Activated CD4-positive, CD25-positive, alpha-beta regulatory T cell treated with anti-CD3 and anti-CD28 coated beads, Interleukin-2, amount 50 U/mL, for 72 hours (primary cell): ENCODE data around the gene DAPL1.
"Not testable (repeated sequence)": the region's sequence is repeated elsewhere in the genome, so short reads cannot be mapped to it uniquely, and the experiment has no call there.

Source experiments
- DNase-seq: peaks from one replicate; pipeline ENCODE4 v3.0.0; 2021

The DAPL1 gene

GRCh38 chr2:158825021-158825420 lies 29.9 kb downstream of the DAPL1 start:
- DNase-seq, result no peak

- DNase-seq, result no peak
These were observed 31.8 kb downstream of the DAPL1 start for GRCh38 chr2:158826965-158827364.

GRCh38 chr2:158828378-158829164 lies 33.5 kb downstream of the DAPL1 start:
- no peak for DNase-seq

- DNase-seq, result no peak
These were observed 34.0 kb downstream of the DAPL1 start for GRCh38 chr2:158829167-158829566.

GRCh38 chr2:158830201-158830600 lies 35.1 kb downstream of the DAPL1 start:
- DNase-seq, result no peak

- DNase-seq, result no peak
These were observed 40.3 kb downstream of the DAPL1 start for GRCh38 chr2:158835431-158835830.

GRCh38 chr2:158837645-158838044 lies 42.5 kb downstream of the DAPL1 start:
- DNase-seq, result no peak

- DNase-seq, result no peak
These were observed 46.7 kb downstream of the DAPL1 start for GRCh38 chr2:158841850-158842249.

GRCh38 chr2:158845444-158845843 lies 50.3 kb downstream of the DAPL1 start:
- DNase-seq, result no peak

GRCh38 chr2:158845859-158846258 lies 50.7 kb downstream of the DAPL1 start:
- no peak for DNase-seq

- not testable (repeated sequence) for DNase-seq
These were observed 52.4 kb downstream of the DAPL1 start for GRCh38 chr2:158847526-158847925.

- DNase-seq, result not testable (repeated sequence)
These were observed 53.2 kb downstream of the DAPL1 start for GRCh38 chr2:158848031-158848970.

GRCh38 chr2:158860179-158860578 lies 65.1 kb downstream of the DAPL1 start:
- not testable (repeated sequence) for DNase-seq

GRCh38 chr2:158861626-158862025 lies 66.5 kb downstream of the DAPL1 start:
- DNase-seq, result not testable (repeated sequence)

- not testable (repeated sequence) for DNase-seq
These were observed 70.4 kb downstream of the DAPL1 start for GRCh38 chr2:158865469-158865868.
